GM18507 (cell line): Measurements from ENCODE around the gene C16orf90.
"Not testable (repeated sequence)": the region's sequence is repeated elsewhere in the genome, so short reads cannot be mapped to it uniquely, and the experiment has no call there.

ENCODE experiments used
- DNase-seq: peaks from one replicate; pipeline ENCODE4 v3.0.0; 2011; ENCODE audit warnings: low read depth; ENCODE audit not compliant: insufficient read length; ENCODE audit errors: extremely low spot score
- FAIRE-seq: peaks from 2 replicates; lab custom pipeline; 2011; peaks lifted over from hg19 to GRCh38; lab: Jason Lieb, UNC

The C16orf90 gene, protein sequence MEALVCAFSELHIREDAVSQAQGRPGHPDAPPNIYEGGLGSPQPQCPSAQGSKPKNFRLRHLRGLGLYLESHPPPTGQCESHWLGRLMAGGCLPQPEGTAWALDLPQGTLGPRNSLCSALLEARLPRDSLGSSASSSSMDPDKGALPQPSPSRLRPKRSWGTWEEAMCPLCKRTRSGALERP

DNA sequence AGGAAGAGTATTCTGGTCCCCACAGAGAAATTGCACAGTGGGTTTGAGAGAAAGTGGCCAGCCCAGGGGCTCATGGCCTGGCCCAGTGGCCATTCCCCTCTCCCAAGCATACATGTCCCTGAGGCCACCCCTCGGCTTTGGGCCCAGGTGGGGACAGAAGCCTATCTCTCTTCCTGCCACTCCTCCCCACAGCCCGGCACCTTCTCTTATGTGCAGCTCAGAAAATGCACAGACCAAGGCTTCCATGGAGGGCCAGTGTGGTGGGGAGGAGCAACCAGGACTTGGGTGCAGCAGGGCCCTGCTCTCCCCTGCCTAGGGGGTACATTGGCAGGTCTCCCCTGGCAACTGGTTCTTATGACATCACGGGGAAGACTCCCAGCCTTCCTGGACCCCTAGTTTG is at the start of gene C16orf90:
C16orf90 (minus strand) TSS at position 314 of the 400 bp plus-strand sequence; CDS start at position 246, 68 bp downstream.
- DNase-seq (no peak), FAIRE-seq (no peak)

DNA sequence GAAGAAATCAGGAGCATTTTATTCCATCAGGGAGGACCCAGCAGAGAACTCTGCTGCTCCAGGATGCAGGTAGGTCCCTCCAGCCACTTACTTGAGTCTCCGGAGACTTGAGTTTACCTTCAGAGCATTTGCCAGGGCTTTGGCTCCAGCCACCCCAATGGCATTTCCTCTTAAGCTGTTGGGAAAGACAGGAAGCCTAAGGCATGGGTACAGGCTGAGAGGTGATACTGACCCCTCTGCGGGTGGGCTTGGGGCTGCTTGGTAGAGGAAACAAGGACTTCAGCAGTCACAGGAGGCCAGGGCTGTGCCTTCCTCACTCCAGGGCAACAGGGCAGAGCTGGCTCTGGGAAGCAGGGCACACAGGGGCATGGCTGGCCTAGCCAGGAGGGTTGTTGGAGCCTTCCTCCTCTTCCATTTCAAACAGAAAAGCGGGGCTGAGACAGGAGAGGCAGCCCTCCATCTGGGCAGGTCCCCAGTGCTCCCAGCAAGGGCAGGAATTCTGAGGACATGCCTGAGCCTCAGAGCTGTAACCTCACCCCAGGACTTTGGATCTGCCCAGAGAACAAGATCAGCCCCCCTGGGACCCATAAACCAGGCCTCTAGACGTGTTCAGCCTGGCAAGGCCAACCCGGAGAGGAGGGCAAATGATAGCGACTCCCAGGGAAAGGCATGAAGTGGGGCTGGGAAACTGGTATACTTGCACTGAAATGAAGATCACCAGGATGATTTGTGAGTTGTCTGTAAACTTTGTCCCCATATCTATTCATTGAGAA is 47.5 kb upstream of the C16orf90 start:
- FAIRE-seq (no peak), DNase-seq (no peak)

- no peak for DNase-seq
- FAIRE-seq: no peak
Measured at GRCh38 chr16:3541527-3542155, 46.4 kb upstream of the C16orf90 start.

DNA sequence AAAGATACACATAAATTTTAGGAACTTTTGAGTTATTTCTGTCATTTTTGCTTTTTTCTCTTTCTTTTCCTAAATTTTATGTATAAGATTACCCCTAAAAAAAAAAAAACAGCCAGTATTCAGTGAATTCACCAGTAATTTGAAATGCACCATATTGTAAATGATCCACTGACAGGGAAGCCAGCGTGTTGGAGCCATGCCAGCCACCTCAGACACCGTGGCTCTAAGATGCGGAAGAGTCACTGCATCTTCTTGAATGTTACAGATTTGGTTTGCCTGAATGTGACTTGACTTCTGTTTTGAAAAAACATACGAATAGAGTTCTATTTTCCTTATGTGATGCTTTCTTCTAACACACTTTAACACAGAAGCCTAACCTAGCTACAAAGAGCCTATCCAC is 42.9 kb upstream of the C16orf90 start:
- FAIRE-seq (no peak), DNase-seq (no peak)

DNA sequence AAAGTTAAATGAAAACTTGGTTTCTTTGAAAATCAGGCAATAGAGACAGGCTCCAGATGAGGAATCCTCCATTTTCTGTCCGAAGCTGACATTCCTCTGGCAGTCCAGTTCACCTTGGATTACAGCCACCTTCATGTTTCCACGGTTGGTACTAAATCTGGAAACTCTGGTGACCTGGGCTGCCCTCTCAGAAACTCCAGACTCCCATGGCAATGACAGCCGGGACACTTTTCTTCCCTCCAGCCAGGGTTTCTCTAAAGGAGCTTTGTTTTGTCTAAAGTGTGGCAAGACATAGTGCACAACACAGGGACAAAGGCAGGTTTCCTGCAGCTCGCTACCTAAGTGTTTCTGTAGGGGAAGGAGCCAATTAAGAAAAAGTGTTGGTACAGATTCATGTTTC is 41.6 kb upstream of the C16orf90 start:
- DNase-seq: no peak
- FAIRE-seq: no peak

DNA sequence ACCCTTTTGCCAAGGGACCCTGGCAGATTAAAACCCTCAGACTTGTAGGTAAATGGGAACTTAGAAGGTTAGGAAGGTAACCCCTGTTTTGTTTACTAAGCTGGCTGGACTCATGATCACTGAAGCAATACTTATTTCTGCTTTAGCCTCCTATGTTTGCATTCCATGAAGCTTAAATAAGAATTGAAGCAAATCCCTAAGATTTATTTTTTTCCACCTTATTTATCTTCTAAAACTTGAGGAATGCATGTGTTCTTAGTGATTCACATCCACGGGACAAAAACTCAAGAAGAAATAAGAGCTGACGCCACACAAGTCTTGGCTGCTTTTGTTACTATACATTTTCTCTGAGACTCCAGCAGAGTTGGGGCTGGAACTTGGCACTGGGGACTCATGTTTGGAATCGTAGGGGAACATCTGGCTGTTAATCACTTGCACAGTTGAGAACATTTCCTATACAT is 41.0 kb upstream of the C16orf90 start:
- no peak for DNase-seq

DNA sequence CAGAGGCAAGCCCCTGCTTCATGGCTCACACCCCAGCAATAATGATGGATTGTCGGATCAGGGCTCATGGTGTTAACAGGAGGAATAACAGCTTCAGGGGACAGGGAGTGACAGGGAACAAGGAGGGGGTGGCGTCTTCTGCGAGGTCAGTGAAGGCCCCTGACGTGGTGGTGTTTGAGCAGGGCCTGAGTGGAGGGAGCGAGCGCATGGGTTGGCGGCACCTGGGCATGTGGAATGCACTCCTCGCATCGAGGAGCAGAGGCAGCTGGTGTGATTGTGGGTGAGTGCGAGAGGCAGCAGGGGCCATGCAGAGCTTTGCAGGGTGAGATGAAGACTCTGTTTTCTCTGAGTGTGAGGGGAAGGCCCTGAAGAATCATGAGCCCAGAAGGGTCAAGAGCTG is 38.8 kb upstream of the C16orf90 start:
- no peak for FAIRE-seq

More for the DNA sequence above, 41.0 kb upstream of the C16orf90 start:
- FAIRE-seq: no peak

DNA sequence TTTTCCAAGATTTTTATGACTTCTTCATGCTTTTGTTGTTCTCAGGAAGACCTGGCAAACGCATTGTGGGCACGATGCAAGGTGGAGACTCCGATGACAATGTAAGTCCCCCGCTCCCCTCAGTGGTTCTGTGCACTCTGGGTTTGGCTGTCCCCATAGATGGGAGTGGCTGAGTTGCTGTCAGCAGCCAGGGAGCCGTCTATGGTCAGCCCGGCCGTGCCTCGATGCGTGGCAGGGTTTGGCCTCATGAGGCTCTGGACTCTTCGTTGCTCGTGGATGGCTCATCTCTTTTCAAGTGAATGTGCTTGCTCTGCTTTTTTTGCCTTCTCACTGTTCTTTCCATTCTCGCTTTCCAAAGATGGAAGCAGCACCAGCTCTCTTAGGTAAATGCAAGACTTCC is 37.5 kb upstream of the C16orf90 start:
- no peak for FAIRE-seq
- no peak for DNase-seq

More for the DNA sequence above, 38.8 kb upstream of the C16orf90 start:
- DNase-seq: no peak

- FAIRE-seq (no peak), DNase-seq (no peak)
Measured at GRCh38 chr16:3530371-3530914, 35.2 kb upstream of the C16orf90 start.

DNA sequence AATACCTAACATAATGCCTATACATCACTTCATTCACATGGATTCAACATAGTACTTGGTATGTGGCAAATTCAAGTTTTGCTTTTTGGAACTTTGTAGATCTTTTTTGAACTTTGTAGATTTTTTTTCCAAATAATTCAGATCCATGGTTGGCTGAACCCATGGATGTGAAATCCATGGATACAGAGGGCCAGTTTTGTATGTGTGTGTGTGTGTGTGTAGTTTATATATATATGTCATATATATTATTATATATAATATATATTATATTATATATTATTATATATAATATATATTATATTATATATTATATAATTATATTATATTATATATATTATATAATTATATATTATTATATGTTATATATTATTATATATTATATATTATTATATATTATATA is 33.9 kb upstream of the C16orf90 start:
- FAIRE-seq: no peak
- no peak for DNase-seq

DNA sequence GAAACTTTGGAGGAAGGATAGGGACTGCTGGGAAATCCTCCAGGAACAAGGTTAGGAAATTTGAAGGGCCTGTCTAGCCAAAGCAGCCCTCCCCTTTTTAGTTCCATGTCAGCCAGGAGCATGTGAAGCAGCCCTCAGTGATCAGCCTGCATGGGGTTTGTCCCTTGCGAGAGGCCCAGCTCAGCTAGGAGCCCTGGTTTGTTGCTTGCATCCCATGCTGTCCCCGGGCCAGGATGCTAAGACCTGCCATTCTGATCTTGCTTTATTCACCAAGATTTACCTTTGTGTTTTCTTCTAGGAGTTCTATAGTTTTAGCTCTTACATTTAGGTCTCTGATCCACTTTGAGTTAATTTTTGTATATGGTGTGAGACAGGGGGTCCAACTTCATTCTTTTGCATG is 33.1 kb upstream of the C16orf90 start:
- FAIRE-seq (no peak), DNase-seq (no peak)

- peak; percentile 62 for FAIRE-seq
- DNase-seq: not testable (repeated sequence)
Measured at GRCh38 chr16:3527216-3527829, 32.0 kb upstream of the C16orf90 start.

DNA sequence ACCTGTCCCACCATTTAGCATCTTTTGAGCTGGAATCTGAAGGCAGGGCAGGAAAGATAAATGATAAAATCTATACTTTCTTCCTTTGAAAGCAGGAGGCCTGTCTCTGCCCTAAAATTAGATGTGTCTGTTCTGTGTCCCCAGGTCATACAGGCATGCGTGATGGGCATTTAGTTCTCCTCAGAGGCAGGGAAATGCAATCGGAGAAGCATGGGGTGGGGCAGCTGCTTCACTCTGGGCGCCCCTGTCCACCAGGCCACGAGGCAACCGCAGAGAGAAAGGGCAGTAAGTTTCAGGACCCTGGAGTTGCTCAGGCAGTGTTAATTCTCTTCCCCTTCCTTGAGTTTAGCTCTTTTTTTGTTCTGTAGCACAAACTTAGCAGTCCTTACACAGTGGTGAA is 30.7 kb upstream of the C16orf90 start:
- FAIRE-seq (no peak), DNase-seq (no peak)

DNA sequence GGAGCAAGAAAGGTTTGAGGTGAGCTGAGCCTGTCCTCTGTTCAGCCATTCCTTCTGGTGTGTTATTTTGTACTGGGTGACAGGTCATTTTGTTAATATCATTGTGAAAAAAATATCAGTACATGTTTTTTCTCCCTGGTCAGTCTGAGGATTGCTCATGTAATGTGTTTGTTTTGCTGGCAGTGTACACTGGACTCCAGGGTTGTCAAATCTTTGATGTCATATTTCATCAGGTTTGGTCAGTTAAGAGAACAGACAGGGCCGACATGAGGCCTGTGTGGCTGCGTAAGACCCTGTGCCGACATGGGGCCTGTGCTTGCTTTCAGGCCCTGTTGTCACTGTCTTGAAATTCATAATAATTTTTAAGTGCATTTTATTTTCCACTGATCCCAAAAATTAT is 28.0 kb upstream of the C16orf90 start:
- no peak for DNase-seq
- no peak for FAIRE-seq

DNA sequence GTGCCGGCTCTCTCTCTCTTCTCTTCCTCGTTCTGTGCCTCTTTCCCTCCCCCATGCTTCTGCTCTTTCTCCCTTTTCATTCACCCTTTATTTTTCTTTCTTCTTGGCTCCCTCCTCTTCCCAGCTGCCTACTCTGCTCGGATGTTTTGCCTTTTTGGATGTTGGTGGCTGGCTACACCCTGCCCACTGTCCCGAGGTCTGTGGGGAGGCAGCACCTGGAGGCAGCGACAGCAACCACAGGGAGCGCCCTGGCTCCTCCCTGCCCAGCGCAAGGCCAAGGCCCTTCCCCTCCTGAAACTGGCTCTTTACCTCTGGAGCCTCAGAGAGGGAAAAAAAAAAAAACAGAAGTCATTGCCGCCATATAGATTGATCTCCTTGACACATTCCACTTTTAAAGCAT is 25.6 kb upstream of the C16orf90 start:
- no peak for FAIRE-seq
- DNase-seq: no peak

- no peak for FAIRE-seq
- DNase-seq: no peak
Measured at GRCh38 chr16:3520413-3520812, 25.1 kb upstream of the C16orf90 start.

DNA sequence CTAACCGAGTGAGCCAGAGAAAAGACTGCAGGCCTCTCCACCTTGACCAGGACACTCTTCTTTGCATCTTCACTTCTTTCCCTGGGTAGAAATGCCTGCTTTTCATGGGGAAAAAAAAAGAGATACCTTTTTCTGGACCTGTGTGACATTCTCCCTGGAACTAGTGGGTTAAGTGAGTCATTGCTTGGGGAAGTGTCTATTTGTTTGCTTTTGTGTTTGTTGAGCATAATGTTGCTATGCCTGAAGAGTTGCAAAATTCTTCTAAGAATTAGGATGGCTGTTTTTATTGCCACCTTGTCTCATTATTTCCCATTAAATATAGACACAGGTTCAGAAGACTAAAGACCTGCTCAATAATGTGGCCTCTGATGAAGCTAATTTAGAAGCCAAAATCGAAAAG is 24.3 kb upstream of the C16orf90 start:
- FAIRE-seq (no peak), DNase-seq (no peak)

DNA sequence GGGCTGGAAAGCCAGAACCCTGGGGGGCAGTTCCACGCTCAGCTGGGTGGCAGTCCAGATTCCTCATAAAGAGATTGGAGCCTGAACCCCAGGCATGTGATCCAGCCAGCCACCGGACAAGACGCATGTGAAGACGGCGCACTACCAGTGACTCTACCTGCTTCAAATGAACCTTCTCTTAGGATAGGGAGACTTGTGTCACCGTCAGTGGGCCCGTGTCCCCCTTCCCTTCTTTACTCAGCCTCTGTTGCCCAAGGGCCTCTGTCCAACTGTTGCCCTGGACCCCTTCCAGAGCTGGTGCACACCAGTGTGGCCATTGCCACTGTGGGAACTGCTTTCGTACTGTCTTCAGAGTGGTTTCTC is 23.7 kb upstream of the C16orf90 start:
- no peak for DNase-seq
- no peak for FAIRE-seq

- FAIRE-seq (no peak), DNase-seq (no peak)
Measured at GRCh38 chr16:3518292-3518985, 23.1 kb upstream of the C16orf90 start.

- FAIRE-seq: no peak
Measured at GRCh38 chr16:3515897-3516296, 20.6 kb upstream of the C16orf90 start.

More at GRCh38 chr16:3515897-3516296, 20.6 kb upstream of the C16orf90 start:
- DNase-seq: no peak
